Renal pelvis (tissue), 4 donors: ENCODE data around the gene NRP2. TPM values are rescaled to one million over a fixed set of nuclear protein-coding genes. Genes with fewer than 3 reads are reported as not detected.
A peak's percentile ranks its signal among the peaks of the same experiment; 100 is the strongest.

Experiments used
- DNase-seq: peaks from one replicate; pipeline ENCODE4 v3.0.0-alpha.2; 2013
- polyA plus RNA-seq, 3 donors: library from polyadenylated mRNA; unstranded; fragments of 120-200 nt; gene quantifications; one replicate each; pipeline ENCODE4 v1.2.1, GENCODE V29; 2013; ENCODE audit not compliant: insufficient read length in 3 of 3

The NRP2 gene
- polyA plus RNA-seq, 3 donors: 55.8 to 67.4 (median 66.9) TPM

GRCh38 chr2:205771031-205771430 is 88.7 kb downstream of the NRP2 start:
- no peak for DNase-seq

GRCh38 chr2:205771666-205772065 is 89.4 kb downstream of the NRP2 start:
- no peak for DNase-seq

- DNase-seq: no peak
These were observed 90.7 kb downstream of the NRP2 start for GRCh38 chr2:205772983-205773382.

- no peak for DNase-seq
These were observed 91.7 kb downstream of the NRP2 start for GRCh38 chr2:205773989-205774388.

GRCh38 chr2:205775097-205775877 is 93.0 kb downstream of the NRP2 start:
- no peak for DNase-seq

GRCh38 chr2:205776139-205776538 is 93.8 kb downstream of the NRP2 start:
- DNase-seq: no peak

GRCh38 chr2:205776720-205777119 is 94.4 kb downstream of the NRP2 start:
- no peak for DNase-seq

GRCh38 chr2:205778356-205778755 is 96.1 kb downstream of the NRP2 start:
- DNase-seq: no peak

GRCh38 chr2:205780645-205781044 is 98.3 kb downstream of the NRP2 start:
- no peak for DNase-seq

- DNase-seq: no peak
These were observed 99.1 kb downstream of the NRP2 start for GRCh38 chr2:205781244-205781931.

GRCh38 chr2:205782941-205783340 is 100.6 kb downstream of the NRP2 start:
- no peak for DNase-seq

GRCh38 chr2:205783872-205784499 is 101.7 kb downstream of the NRP2 start:
- no peak for DNase-seq

GRCh38 chr2:205785507-205786260 is 103.4 kb downstream of the NRP2 start:
- no peak for DNase-seq

GRCh38 chr2:205786976-205787375 is 104.7 kb downstream of the NRP2 start:
- DNase-seq: no peak

GRCh38 chr2:205787761-205788160 is 105.5 kb downstream of the NRP2 start:
- DNase-seq: no peak

- no peak for DNase-seq
These were observed 107.6 kb downstream of the NRP2 start for GRCh38 chr2:205789906-205790305.

GRCh38 chr2:205792908-205793307 is 110.6 kb downstream of the NRP2 start:
- DNase-seq: no peak

GRCh38 chr2:205796805-205797313 is 114.6 kb downstream of the NRP2 start:
- no peak for DNase-seq

- DNase-seq: no peak
These were observed 115.6 kb downstream of the NRP2 start for GRCh38 chr2:205797866-205798265.

- no peak for DNase-seq
These were observed 117.9 kb downstream of the NRP2 start for GRCh38 chr2:205800224-205800623.

- DNase-seq: peak; percentile 56
These were observed 118.5 kb downstream of the NRP2 start for GRCh38 chr2:205800773-205801172.

- no peak for DNase-seq
These were observed 119.8 kb downstream of the NRP2 start for GRCh38 chr2:205802065-205802464.
